NT2/D1 (cell line): ENCODE data around the gene GRIN3B.

Source experiments
- SUZ12 ChIP-seq: IDR thresholded peaks from 2 replicates; pipeline ENCODE4 v1.6.1; 2011; ENCODE audit not compliant: insufficient read length, insufficient read depth; ENCODE audit errors: extremely low read depth
- YY1 ChIP-seq: IDR thresholded peaks from 2 replicates; pipeline ENCODE4 v1.6.1; 2011; ENCODE audit not compliant: insufficient read length, insufficient read depth
- ZNF274 ChIP-seq: IDR thresholded peaks from 2 replicates; pipeline ENCODE4 v1.6.1; 2011; ENCODE audit warnings: mild to moderate bottlenecking, low read depth, low read length

DNA sequence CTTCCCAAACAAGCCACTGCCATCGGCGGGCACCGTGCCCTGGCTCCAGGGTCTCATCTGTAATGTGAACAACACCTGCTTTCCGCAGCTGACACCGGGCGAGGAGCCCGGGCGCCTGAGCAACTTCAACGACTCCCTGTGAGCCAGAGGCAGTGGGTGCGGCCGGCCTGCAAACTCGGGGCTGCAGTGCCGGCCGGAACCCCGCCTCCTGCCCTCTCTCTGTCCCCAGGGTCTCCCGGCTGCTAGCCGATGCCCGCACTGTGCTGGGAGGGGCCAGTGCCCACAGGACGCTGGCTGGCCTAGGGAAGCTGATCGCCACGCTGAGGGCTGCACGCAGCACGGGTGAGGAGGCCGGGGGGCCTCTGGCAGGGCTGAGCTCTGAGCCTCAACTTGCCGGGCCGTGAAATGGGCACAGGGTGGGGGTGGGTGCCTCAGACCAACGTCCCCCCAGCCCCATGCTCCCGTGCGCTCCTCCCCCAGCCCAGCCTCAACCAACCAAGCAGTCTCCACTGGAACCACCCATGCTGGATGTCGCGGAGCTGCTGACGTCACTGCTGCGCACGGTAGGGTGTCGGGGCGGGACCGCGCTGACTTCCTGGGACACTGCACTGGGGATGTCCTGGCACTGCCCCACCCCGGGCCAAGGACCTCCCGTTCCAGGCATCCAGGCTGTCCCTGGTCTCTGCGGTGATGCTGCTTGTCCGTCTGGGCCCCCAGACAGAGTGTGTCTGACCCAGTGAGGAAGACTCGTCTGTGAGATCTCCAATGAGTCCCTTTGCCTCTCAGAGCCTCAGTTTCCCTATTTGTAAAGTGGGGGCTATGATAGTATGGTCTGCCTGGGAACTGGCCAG lies 41.8 kb downstream of the GRIN3B start:
- no peak for TF ChIP-seq SUZ12
- no peak for TF ChIP-seq ZNF274
- TF ChIP-seq YY1 = no peak
